Measurements from ENCODE around the gene AGXT. TPM values are rescaled to one million over a fixed set of nuclear protein-coding genes. Genes with fewer than 3 reads are reported as not detected.

AGXT gene
- total RNA-seq, 1 experiment from 2014 or later, result not detected

DNA sequence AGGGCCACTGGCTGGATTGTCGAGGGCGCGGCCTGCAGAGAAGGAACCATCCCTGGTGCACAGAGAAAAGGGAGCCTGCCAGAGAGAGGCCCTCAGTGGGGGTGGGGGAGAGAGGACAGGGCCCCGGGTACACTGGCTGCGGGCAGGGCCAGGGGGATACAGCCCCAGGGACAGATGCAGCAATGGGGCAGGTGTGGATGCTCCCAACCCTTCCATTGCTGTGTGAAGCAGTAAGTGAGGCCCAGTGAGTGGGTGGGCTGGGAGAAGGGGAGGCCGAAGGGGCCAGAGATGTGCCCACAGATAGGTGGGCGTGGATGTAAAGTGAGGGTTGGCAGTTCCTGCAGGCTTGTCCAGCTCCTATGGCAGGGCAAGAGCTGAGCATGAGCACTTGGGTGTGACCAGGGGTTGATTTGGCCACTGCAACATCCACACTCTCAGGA lies 7.4 kb downstream of the AGXT start:
- CTCF ChIA-PET, result no interaction called here
- peaks cover 12% of the 10 kb centered on the region for H3K36me3 Mint-ChIP-seq (ENCODE audit: insufficient read depth, unreplicated experiment)
- BruUV-seq (replicated peaks), result no TSS peak
- H3K4me3 Mint-ChIP-seq (ENCODE audit: low read depth, unreplicated experiment), result no peak overlapping the region
- peaks cover 14% of the 10 kb centered on the region for H3K4me1 Mint-ChIP-seq (ENCODE audit: low read depth, unreplicated experiment)
- peaks cover 21% of the 10 kb centered on the region for H3K27me3 Mint-ChIP-seq (ENCODE audit: unreplicated experiment)
- H3K27ac Mint-ChIP-seq (ENCODE audit: unreplicated experiment), result no peak overlapping the region
- no peaks in the 10 kb centered on the region for H3K9me3 Mint-ChIP-seq (ENCODE audit: low read depth, unreplicated experiment)
- DNase-seq, result no peak
- intact Hi-C loops (cut with micrococcal nuclease; ENCODE audit: unreplicated experiment), result no loop called here
- TF ChIP-seq, protein P1, sequence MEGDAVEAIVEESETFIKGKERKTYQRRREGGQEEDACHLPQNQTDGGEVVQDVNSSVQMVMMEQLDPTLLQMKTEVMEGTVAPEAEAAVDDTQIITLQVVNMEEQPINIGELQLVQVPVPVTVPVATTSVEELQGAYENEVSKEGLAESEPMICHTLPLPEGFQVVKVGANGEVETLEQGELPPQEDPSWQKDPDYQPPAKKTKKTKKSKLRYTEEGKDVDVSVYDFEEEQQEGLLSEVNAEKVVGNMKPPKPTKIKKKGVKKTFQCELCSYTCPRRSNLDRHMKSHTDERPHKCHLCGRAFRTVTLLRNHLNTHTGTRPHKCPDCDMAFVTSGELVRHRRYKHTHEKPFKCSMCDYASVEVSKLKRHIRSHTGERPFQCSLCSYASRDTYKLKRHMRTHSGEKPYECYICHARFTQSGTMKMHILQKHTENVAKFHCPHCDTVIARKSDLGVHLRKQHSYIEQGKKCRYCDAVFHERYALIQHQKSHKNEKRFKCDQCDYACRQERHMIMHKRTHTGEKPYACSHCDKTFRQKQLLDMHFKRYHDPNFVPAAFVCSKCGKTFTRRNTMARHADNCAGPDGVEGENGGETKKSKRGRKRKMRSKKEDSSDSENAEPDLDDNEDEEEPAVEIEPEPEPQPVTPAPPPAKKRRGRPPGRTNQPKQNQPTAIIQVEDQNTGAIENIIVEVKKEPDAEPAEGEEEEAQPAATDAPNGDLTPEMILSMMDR (IDR thresholded peaks at IDR 0.05; ENCODE audit: unreplicated experiment), result no peak

DNA sequence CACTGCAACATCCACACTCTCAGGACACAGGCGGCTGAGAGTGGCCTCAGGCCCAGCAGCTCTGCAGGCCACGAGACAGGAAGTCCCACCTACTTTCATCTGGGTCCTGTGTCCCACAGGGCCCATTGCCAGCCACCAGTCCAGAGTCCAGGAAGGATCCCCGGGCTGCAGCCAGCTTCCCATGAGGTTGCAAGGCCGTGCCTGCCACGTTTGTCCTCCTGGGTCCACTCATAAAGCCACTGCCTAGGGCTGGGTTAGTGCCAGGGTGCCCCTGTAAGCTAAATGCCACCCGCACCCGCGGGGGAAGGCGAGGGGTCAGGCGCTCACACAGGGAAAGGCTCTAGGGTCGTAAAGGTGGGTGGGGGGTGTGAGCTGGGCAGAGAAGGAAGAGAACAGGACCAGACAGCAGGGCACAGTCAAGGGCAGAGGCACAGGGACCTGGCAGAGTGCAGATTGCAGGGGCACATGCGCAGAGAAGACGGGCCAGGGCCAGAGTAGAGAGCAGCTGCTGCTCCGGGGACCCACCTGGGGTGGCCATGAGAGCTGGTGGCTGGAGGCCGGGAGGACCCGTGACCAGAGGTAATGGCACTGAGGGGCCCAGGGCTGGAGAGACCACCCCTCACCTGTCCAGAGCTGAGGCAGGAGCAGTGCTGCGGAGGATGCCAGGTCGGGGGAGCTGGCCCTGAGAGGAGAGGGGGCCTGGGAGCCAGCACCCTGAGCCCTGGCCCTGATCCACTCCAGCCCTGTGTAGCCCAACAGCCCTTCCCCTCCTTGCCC lies 8.0 kb downstream of the AGXT start:
- H3K9me3 Mint-ChIP-seq (ENCODE audit: low read depth, unreplicated experiment), result no peaks in the 10 kb centered on the region
- peaks cover 12% of the 10 kb centered on the region for H3K36me3 Mint-ChIP-seq (ENCODE audit: insufficient read depth, unreplicated experiment)
- no peak overlapping the region for H3K4me3 Mint-ChIP-seq (ENCODE audit: low read depth, unreplicated experiment)
- H3K27me3 Mint-ChIP-seq (ENCODE audit: unreplicated experiment), result peaks cover 15% of the 10 kb centered on the region
- intact Hi-C loops (cut with micrococcal nuclease; ENCODE audit: unreplicated experiment), result no loop called here
- H3K27ac Mint-ChIP-seq (ENCODE audit: unreplicated experiment), result no peak overlapping the region
- CTCF ChIA-PET, result no interaction called here
- peaks cover 14% of the 10 kb centered on the region for H3K4me1 Mint-ChIP-seq (ENCODE audit: low read depth, unreplicated experiment)
- DNase-seq, result no peak
- TF ChIP-seq, protein P1 (IDR thresholded peaks at IDR 0.05; ENCODE audit: unreplicated experiment), result no peak
- no TSS peak for BruUV-seq (replicated peaks)

DNA sequence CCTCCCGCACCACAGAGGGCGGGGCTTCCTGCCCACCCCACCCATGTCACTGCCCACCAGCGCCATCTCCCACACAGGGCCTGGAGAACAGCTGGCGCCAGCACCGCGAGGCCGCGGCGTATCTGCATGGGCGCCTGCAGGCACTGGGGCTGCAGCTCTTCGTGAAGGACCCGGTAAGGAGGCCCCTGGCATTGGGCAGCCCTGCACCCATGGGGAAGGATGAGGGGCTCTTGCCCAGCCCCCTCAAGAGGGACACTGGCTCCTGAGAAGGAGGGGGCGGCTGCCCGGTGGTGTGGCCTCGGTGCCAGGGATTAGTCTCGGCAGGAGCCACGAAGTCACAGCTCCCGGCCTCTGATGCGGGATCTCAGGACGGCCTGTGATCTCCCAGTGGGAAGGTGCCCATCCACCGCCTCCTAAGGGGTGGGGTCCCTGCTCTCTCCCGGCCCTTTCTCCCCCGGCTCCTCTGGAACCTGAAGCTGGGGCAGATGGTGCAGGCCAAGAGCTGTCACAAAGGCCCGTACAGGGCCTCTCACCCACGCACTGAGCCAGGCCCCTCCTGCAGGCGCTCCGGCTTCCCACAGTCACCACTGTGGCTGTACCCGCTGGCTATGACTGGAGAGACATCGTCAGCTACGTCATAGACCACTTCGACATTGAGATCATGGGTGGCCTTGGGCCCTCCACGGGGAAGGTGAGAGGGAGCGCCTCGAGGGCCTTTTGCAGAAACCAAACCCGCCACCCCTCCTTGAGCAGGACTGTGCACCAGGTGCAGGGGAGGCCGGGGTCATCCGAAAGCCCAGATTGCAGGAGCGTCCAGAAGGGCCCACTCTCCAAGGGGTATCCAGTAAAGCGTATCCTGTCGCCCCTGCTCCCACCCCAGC lies 9.1 kb downstream of the AGXT start:
- CTCF ChIA-PET, result interaction anchor here (0.6 kb wide), 1 partner anchor 104 kb away, joined by 3 read pairs; no protein-coding TSS in a partner anchor
- intact Hi-C loops (cut with micrococcal nuclease; ENCODE audit: unreplicated experiment), result no loop called here
- Mint-ChIP-seq H3K36me3 (ENCODE audit: insufficient read depth, unreplicated experiment) (peaks cover 12% of the 10 kb centered on the region), H3K4me1 (ENCODE audit: low read depth, unreplicated experiment) (peaks cover 14% of the 10 kb centered on the region), H3K27me3 (ENCODE audit: unreplicated experiment) (peaks cover 4% of the 10 kb centered on the region), H3K4me3 (ENCODE audit: low read depth, unreplicated experiment) (no peak overlapping the region), H3K27ac (ENCODE audit: unreplicated experiment) (no peak overlapping the region), H3K9me3 (ENCODE audit: low read depth, unreplicated experiment) (no peaks in the 10 kb centered on the region)
- TF ChIP-seq, protein P1 (IDR thresholded peaks at IDR 0.05; ENCODE audit: unreplicated experiment), result no peak
- no TSS peak for BruUV-seq (replicated peaks)
- no peak for DNase-seq

DNA sequence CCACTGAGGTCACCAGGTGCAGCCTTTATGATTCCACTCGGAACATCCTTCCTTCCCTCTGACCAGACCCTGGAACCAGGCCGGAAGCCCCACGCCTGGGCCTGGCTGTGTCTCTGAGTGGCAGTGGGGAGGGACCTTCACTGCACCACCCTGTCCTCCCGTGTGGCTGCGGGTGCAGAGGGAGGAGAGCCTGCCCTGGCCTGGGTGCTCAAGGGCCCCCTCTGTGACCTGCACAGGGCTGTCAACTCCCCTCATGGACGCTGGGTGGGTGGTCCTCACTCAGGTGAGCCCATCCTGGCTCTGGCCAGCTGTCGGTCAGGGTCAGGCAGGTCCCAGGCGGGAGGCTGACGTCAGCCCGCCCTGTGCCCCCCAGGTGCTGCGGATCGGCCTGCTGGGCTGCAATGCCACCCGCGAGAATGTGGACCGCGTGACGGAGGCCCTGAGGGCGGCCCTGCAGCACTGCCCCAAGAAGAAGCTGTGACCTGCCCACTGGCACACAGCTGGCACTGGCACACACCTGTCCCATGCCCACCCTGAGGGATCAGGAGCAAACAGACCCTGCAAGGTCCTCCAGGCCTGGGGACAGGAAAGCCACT lies 9.8 kb downstream of the AGXT start:
- CTCF ChIA-PET, result interaction anchor here (0.6 kb wide), 1 partner anchor 103 kb away, joined by 3 read pairs; no protein-coding TSS in a partner anchor
- TF ChIP-seq, protein P1 (IDR thresholded peaks at IDR 0.05; ENCODE audit: unreplicated experiment), result no peak
- intact Hi-C loops (cut with micrococcal nuclease; ENCODE audit: unreplicated experiment), result no loop called here
- Mint-ChIP-seq H3K27me3 (ENCODE audit: unreplicated experiment) (peaks cover 7% of the 10 kb centered on the region), H3K4me3 (ENCODE audit: low read depth, unreplicated experiment) (no peak overlapping the region), H3K36me3 (ENCODE audit: insufficient read depth, unreplicated experiment) (peaks cover 12% of the 10 kb centered on the region), H3K4me1 (ENCODE audit: low read depth, unreplicated experiment) (peaks cover 14% of the 10 kb centered on the region), H3K27ac (ENCODE audit: unreplicated experiment) (no peak overlapping the region), H3K9me3 (ENCODE audit: low read depth, unreplicated experiment) (no peaks in the 10 kb centered on the region)
- no peak for DNase-seq
- BruUV-seq (replicated peaks), result no TSS peak

Measured in Calu3 (cell line).